ENCODE results near the gene SNAPIN.

SNAPIN gene

GRCh38 chr1:153652805-153653500 lies 5.5 kb upstream of the SNAPIN start:
- CTCF ChIA-PET, result interaction anchor here (0.7 to 1.7 kb wide), 6 partner anchors 9 to 142 kb away, joined by 3 to 10 read pairs (median 3); no protein-coding TSS in a partner anchor
- WGBS (ENCODE audit: insufficient coverage), result 46% methylated on average over 2 of the region's 3 CpGs

GRCh38 chr1:153655333-153655732 lies 3.2 kb upstream of the SNAPIN start:
- ChIA-PET CTCF (interaction anchor here (1.1 kb wide), 1 partner anchor 12 kb away, joined by 3 read pairs; no protein-coding TSS in a partner anchor), POLR2A (no interaction called here)
- 80% methylated on average over 1 of the region's 3 CpGs for WGBS (ENCODE audit: insufficient coverage)
- no peak for DNase-seq
- no peaks in the 10 kb centered on the region for H3K9me3 ChIP-seq (ENCODE audit: control extremely low read depth in 1 of 5, control insufficient read depth in 4 of 5, insufficient read depth in 2 of 5, low read depth in 1 of 5, low read length in 4 of 5)
- H3K4me1 ChIP-seq (ENCODE audit: control extremely low read depth in 1 of 4, control insufficient read depth in 4 of 4, insufficient read depth in 4 of 4, low read length in 3 of 4), result peaks cover 3 to 27% (median 20%) of the 10 kb centered on the region in 4 experiments
- no peaks in the 10 kb centered on the region for H3K27me3 ChIP-seq (replicated peaks in 2 of 5; ENCODE audit: control insufficient read depth in 4 of 5, insufficient read depth in 5 of 5, low read length in 4 of 5)
- no peaks in the 10 kb centered on the region for H3K36me3 ChIP-seq (ENCODE audit: control insufficient read depth in 4 of 4, insufficient read depth in 4 of 4, low read length in 3 of 4)
- no peak overlapping the region for H3K27ac ChIP-seq (ENCODE audit: insufficient read depth in 1 of 2, low read depth in 1 of 2, low read length in 2 of 2, poor library complexity in 1 of 2, severe bottlenecking in 2 of 2)
- no peak overlapping the region for H3K4me3 ChIP-seq (ENCODE audit: control insufficient read depth in 1 of 7, extremely low read depth in 1 of 7, insufficient read depth in 4 of 7, low read depth in 2 of 7, low read length in 6 of 7)

More at GRCh38 chr1:153652805-153653500, 5.5 kb upstream of the SNAPIN start:
- POLR2A ChIA-PET, result interaction anchor here (0.9 to 1.1 kb wide), 2 partner anchors 18 to 19 kb away, joined by 3 to 4 read pairs; partner anchors contain the start of gene CHTOP
- DNase-seq, result no peak
- peak overlapping the region in 1 of 2 experiments; percentile 27 for H3K27ac ChIP-seq (ENCODE audit: insufficient read depth in 1 of 2, low read depth in 1 of 2, low read length in 2 of 2, poor library complexity in 1 of 2, severe bottlenecking in 2 of 2)
- no peaks in the 10 kb centered on the region for H3K27me3 ChIP-seq (replicated peaks in 2 of 5; ENCODE audit: control insufficient read depth in 4 of 5, insufficient read depth in 5 of 5, low read length in 4 of 5)
- peaks cover 0 to 18% (median 10%) of the 10 kb centered on the region in 4 experiments for H3K4me1 ChIP-seq (ENCODE audit: control extremely low read depth in 1 of 4, control insufficient read depth in 4 of 4, insufficient read depth in 4 of 4, low read length in 3 of 4)
- no peaks in the 10 kb centered on the region for H3K9me3 ChIP-seq (ENCODE audit: control extremely low read depth in 1 of 5, control insufficient read depth in 4 of 5, insufficient read depth in 2 of 5, low read depth in 1 of 5, low read length in 4 of 5)
- peak overlapping the region in 1 of 7 experiments; percentile 14 for H3K4me3 ChIP-seq (ENCODE audit: control insufficient read depth in 1 of 7, extremely low read depth in 1 of 7, insufficient read depth in 4 of 7, low read depth in 2 of 7, low read length in 6 of 7)
- H3K36me3 ChIP-seq (ENCODE audit: control insufficient read depth in 4 of 4, insufficient read depth in 4 of 4, low read length in 3 of 4), result no peaks in the 10 kb centered on the region

GRCh38 chr1:153659175-153659534 lies 652 bp downstream of the SNAPIN start:
- CTCF ChIA-PET, result interaction anchor here (0.9 to 1.5 kb wide), 4 partner anchors 10 to 93 kb away, joined by 3 to 6 read pairs (median 4); partner anchors contain the start of gene ILF2
- Histone ChIP-seq H3K4me3 (ENCODE audit: control insufficient read depth in 1 of 7, extremely low read depth in 1 of 7, insufficient read depth in 4 of 7, low read depth in 2 of 7, low read length in 6 of 7) (peak overlapping the region; percentile 66 to 97 (median 88)), H3K36me3 (ENCODE audit: control insufficient read depth in 4 of 4, insufficient read depth in 4 of 4, low read length in 3 of 4) (peaks cover 7 to 34% (median 27%) of the 10 kb centered on the region in 4 experiments), H3K4me1 (ENCODE audit: control extremely low read depth in 1 of 4, control insufficient read depth in 4 of 4, insufficient read depth in 4 of 4, low read length in 3 of 4) (peaks cover 3 to 18% (median 13%) of the 10 kb centered on the region in 4 experiments), H3K9me3 (ENCODE audit: control extremely low read depth in 1 of 5, control insufficient read depth in 4 of 5, insufficient read depth in 2 of 5, low read depth in 1 of 5, low read length in 4 of 5) (no peaks in the 10 kb centered on the region), H3K27me3 (replicated peaks in 2 of 5; ENCODE audit: control insufficient read depth in 4 of 5, insufficient read depth in 5 of 5, low read length in 4 of 5) (no peaks in the 10 kb centered on the region), H3K27ac (ENCODE audit: insufficient read depth in 1 of 2, low read depth in 1 of 2, low read length in 2 of 2, poor library complexity in 1 of 2, severe bottlenecking in 2 of 2) (peak overlapping the region; percentile 77 to 85)
- POLR2A ChIA-PET, result interaction anchor here (1.3 kb wide), 1 partner anchor 25 kb away, joined by 10 read pairs; the partner anchor contains the start of gene CHTOP
- no peak for DNase-seq
- WGBS (ENCODE audit: insufficient coverage), result 63% methylated on average over 8 of the region's 8 CpGs

GRCh38 chr1:153659656-153660055 lies 1.2 kb downstream of the SNAPIN start:
- ChIA-PET CTCF (interaction anchor here (1.3 to 1.5 kb wide), 3 partner anchors 10 to 16 kb away, joined by 4 to 6 read pairs (median 4); partner anchors contain the start of gene ILF2), POLR2A (interaction anchor here (1.3 kb wide), 1 partner anchor 26 kb away, joined by 10 read pairs; the partner anchor contains the start of gene CHTOP)
- Histone ChIP-seq H3K9me3 (ENCODE audit: control extremely low read depth in 1 of 5, control insufficient read depth in 4 of 5, insufficient read depth in 2 of 5, low read depth in 1 of 5, low read length in 4 of 5) (no peaks in the 10 kb centered on the region), H3K4me3 (ENCODE audit: control insufficient read depth in 1 of 7, extremely low read depth in 1 of 7, insufficient read depth in 4 of 7, low read depth in 2 of 7, low read length in 6 of 7) (peak overlapping the region in 5 of 7 experiments; percentile 77 to 97 (median 90)), H3K4me1 (ENCODE audit: control extremely low read depth in 1 of 4, control insufficient read depth in 4 of 4, insufficient read depth in 4 of 4, low read length in 3 of 4) (peaks cover 3 to 18% (median 13%) of the 10 kb centered on the region in 4 experiments), H3K27ac (ENCODE audit: insufficient read depth in 1 of 2, low read depth in 1 of 2, low read length in 2 of 2, poor library complexity in 1 of 2, severe bottlenecking in 2 of 2) (no peak overlapping the region), H3K36me3 (ENCODE audit: control insufficient read depth in 4 of 4, insufficient read depth in 4 of 4, low read length in 3 of 4) (peaks cover 10 to 39% (median 32%) of the 10 kb centered on the region in 4 experiments), H3K27me3 (replicated peaks in 2 of 5; ENCODE audit: control insufficient read depth in 4 of 5, insufficient read depth in 5 of 5, low read length in 4 of 5) (no peaks in the 10 kb centered on the region)
- DNase-seq, result no peak
- 100% methylated on average over 8 of the region's 9 CpGs for WGBS (ENCODE audit: insufficient coverage)

GRCh38 chr1:153661111-153661708 lies 2.7 kb downstream of the SNAPIN start:
- CTCF ChIA-PET, result no interaction called here
- WGBS (ENCODE audit: insufficient coverage), result 88% methylated on average over 9 of the region's 9 CpGs

GRCh38 chr1:153662269-153662668 lies 3.8 kb downstream of the SNAPIN start:
- no peaks in the 10 kb centered on the region for H3K9me3 ChIP-seq (ENCODE audit: control extremely low read depth in 1 of 5, control insufficient read depth in 4 of 5, insufficient read depth in 2 of 5, low read depth in 1 of 5, low read length in 4 of 5)
- no CpG with 5 or more reads among the region's 2 CpGs for WGBS (ENCODE audit: insufficient coverage)
- peaks cover 3 to 18% (median 13%) of the 10 kb centered on the region in 4 experiments for H3K4me1 ChIP-seq (ENCODE audit: control extremely low read depth in 1 of 4, control insufficient read depth in 4 of 4, insufficient read depth in 4 of 4, low read length in 3 of 4)
- DNase-seq, result no peak
- H3K36me3 ChIP-seq (ENCODE audit: control insufficient read depth in 4 of 4, insufficient read depth in 4 of 4, low read length in 3 of 4), result peaks cover 21 to 65% (median 52%) of the 10 kb centered on the region in 4 experiments
- no peaks in the 10 kb centered on the region for H3K27me3 ChIP-seq (replicated peaks in 2 of 5; ENCODE audit: control insufficient read depth in 4 of 5, insufficient read depth in 5 of 5, low read length in 4 of 5)
- ChIA-PET CTCF (no interaction called here), POLR2A (interaction anchor here (0.6 to 1.3 kb wide), 3 partner anchors 23 to 28 kb away, joined by 3 to 4 read pairs (median 3); partner anchors contain the start of gene CHTOP)
- no peak overlapping the region for H3K4me3 ChIP-seq (ENCODE audit: control insufficient read depth in 1 of 7, extremely low read depth in 1 of 7, insufficient read depth in 4 of 7, low read depth in 2 of 7, low read length in 6 of 7)
- H3K27ac ChIP-seq (ENCODE audit: insufficient read depth in 1 of 2, low read depth in 1 of 2, low read length in 2 of 2, poor library complexity in 1 of 2, severe bottlenecking in 2 of 2), result no peak overlapping the region

More at GRCh38 chr1:153661111-153661708, 2.7 kb downstream of the SNAPIN start:
- Histone ChIP-seq H3K4me1 (ENCODE audit: control extremely low read depth in 1 of 4, control insufficient read depth in 4 of 4, insufficient read depth in 4 of 4, low read length in 3 of 4) (peaks cover 3 to 18% (median 13%) of the 10 kb centered on the region in 4 experiments), H3K36me3 (ENCODE audit: control insufficient read depth in 4 of 4, insufficient read depth in 4 of 4, low read length in 3 of 4) (peaks cover 16 to 55% (median 44%) of the 10 kb centered on the region in 4 experiments), H3K27ac (ENCODE audit: insufficient read depth in 1 of 2, low read depth in 1 of 2, low read length in 2 of 2, poor library complexity in 1 of 2, severe bottlenecking in 2 of 2) (no peak overlapping the region), H3K4me3 (ENCODE audit: control insufficient read depth in 1 of 7, extremely low read depth in 1 of 7, insufficient read depth in 4 of 7, low read depth in 2 of 7, low read length in 6 of 7) (no peak overlapping the region), H3K27me3 (replicated peaks in 2 of 5; ENCODE audit: control insufficient read depth in 4 of 5, insufficient read depth in 5 of 5, low read length in 4 of 5) (no peaks in the 10 kb centered on the region), H3K9me3 (ENCODE audit: control extremely low read depth in 1 of 5, control insufficient read depth in 4 of 5, insufficient read depth in 2 of 5, low read depth in 1 of 5, low read length in 4 of 5) (no peaks in the 10 kb centered on the region)
- no peak for DNase-seq
- POLR2A ChIA-PET, result interaction anchor here (0.7 to 1.3 kb wide), 3 partner anchors 22 to 36 kb away, joined by 3 to 4 read pairs (median 3); partner anchors contain the start of gene CHTOP
